ENCODE results near the gene CYB561D2.

The CYB561D2 gene

GRCh38 chr3:50365842-50366220 is 15.2 kb downstream of the CYB561D2 start:
- DNase-seq = no peak

GRCh38 chr3:50369012-50369670 is 18.5 kb downstream of the CYB561D2 start:
- no peak for DNase-seq

GRCh38 chr3:50370594-50370993 is 19.9 kb downstream of the CYB561D2 start:
- no peak for DNase-seq

- no peak for DNase-seq
Measured at GRCh38 chr3:50371133-50371685, 20.5 kb downstream of the CYB561D2 start.

GRCh38 chr3:50372349-50372748 is 21.7 kb downstream of the CYB561D2 start:
- DNase-seq = no peak

- DNase-seq = no peak
Measured at GRCh38 chr3:50373146-50374051, 22.7 kb downstream of the CYB561D2 start.

GRCh38 chr3:50374363-50375257 is 23.9 kb downstream of the CYB561D2 start:
- no peak for DNase-seq

GRCh38 chr3:50375258-50375931 is 24.7 kb downstream of the CYB561D2 start:
- DNase-seq = no peak

- DNase-seq = no peak
Measured at GRCh38 chr3:50378024-50378423, 27.4 kb downstream of the CYB561D2 start.

- DNase-seq = no peak
Measured at GRCh38 chr3:50378757-50379156, 28.1 kb downstream of the CYB561D2 start.

GRCh38 chr3:50380405-50381085 is 29.9 kb downstream of the CYB561D2 start:
- no peak for DNase-seq

- no peak for DNase-seq
Measured at GRCh38 chr3:50381383-50381782, 30.7 kb downstream of the CYB561D2 start.

GRCh38 chr3:50382722-50383121 is 32.1 kb downstream of the CYB561D2 start:
- no peak for DNase-seq

- DNase-seq = no peak
Measured at GRCh38 chr3:50383750-50384149, 33.1 kb downstream of the CYB561D2 start.

- no peak for DNase-seq
Measured at GRCh38 chr3:50385754-50386153, 35.1 kb downstream of the CYB561D2 start.

- peak in 2 of 14 donors; percentile 3 to 62 for DNase-seq
Measured at GRCh38 chr3:50388016-50388719, 37.5 kb downstream of the CYB561D2 start.

- no peak for DNase-seq
Measured at GRCh38 chr3:50388720-50389413, 38.2 kb downstream of the CYB561D2 start.

- DNase-seq = no peak
Measured at GRCh38 chr3:50389414-50389767, 38.7 kb downstream of the CYB561D2 start.

GRCh38 chr3:50390508-50391224 is 40.0 kb downstream of the CYB561D2 start:
- DNase-seq = peak in 11 of 14 donors; percentile 3 to 98 (median 28)
